DND-41 (cell line): ENCODE results near the gene KLRF1.

Experiments
- ATAC-seq: fragments of 200-7000 bp; cut with Tn5 transposase; 3 replicates; pipeline ENCODE4 v1.9.1; 2021; ENCODE audit warnings: low read depth; ENCODE audit not compliant: insufficient read depth
- DNase-seq: peaks from one replicate; pipeline ENCODE4 v3.0.0-alpha.2; 2020
- H2AFZ ChIP-seq: 2 replicates; pipeline ENCODE4 v1.6.0; 2012; ENCODE audit warnings: low read depth, low read length
- H3K27ac ChIP-seq: 2 replicates; pipeline ENCODE4 v1.5.1; 2012; ENCODE audit warnings: low read length, inconsistent platforms
- H3K27me3 ChIP-seq: fragments of 200-600 bp; sonication (generic); 2 replicates; pipeline ENCODE4 v1.6.0; 2012; ENCODE audit warnings: low read length, mild to moderate bottlenecking, inconsistent platforms; ENCODE audit not compliant: insufficient read depth, poor library complexity
- H3K36me3 ChIP-seq: 2 replicates; pipeline ENCODE4 v1.5.1; 2012; ENCODE audit warnings: low read length, inconsistent platforms; ENCODE audit not compliant: insufficient read depth
- H3K4me1 ChIP-seq: 2 replicates; pipeline ENCODE4 v1.5.1; 2012; ENCODE audit warnings: mild to moderate bottlenecking, low read length; ENCODE audit not compliant: insufficient read depth
- H3K4me2 ChIP-seq: 2 replicates; pipeline ENCODE4 v1.6.0; 2012; ENCODE audit warnings: mild to moderate bottlenecking, moderate library complexity, low read length, inconsistent platforms; ENCODE audit not compliant: insufficient read depth
- H3K4me3 ChIP-seq, 2 experiments: fragments of 200-600 bp in 1 of 2; shearing (Covaris generic) in 1 of 2; 2 replicates each; pipeline ENCODE4 v1.5.1; 2012 to 2016; ENCODE audit warnings: inconsistent platforms in 2 of 2, low read length in 2 of 2, mild to moderate bottlenecking in 2 of 2, low read depth in 1 of 2, moderate library complexity in 1 of 2
- H3K79me2 ChIP-seq: 2 replicates; pipeline ENCODE4 v1.6.0; 2012; ENCODE audit warnings: low read length, inconsistent platforms; ENCODE audit not compliant: insufficient read depth
- H3K9ac ChIP-seq: 2 replicates; pipeline ENCODE4 v1.6.0; 2012; ENCODE audit warnings: low read depth, mild to moderate bottlenecking, inconsistent platforms, low read length, moderate library complexity
- H3K9me3 ChIP-seq: 2 replicates; pipeline ENCODE4 v1.5.1; 2012; ENCODE audit warnings: low read length, moderate library complexity, mild to moderate bottlenecking, inconsistent platforms; ENCODE audit not compliant: insufficient read depth, severe bottlenecking
- H4K20me1 ChIP-seq: 2 replicates; pipeline ENCODE4 v1.6.0; 2012; ENCODE audit warnings: low read length; ENCODE audit not compliant: insufficient read depth
- EZH2 ChIP-seq: IDR thresholded peaks from 3 replicates; pipeline ENCODE4 v1.6.1; 2012; ENCODE audit warnings: borderline replicate concordance, low read depth, mild to moderate bottlenecking, moderate library complexity, low read length, inconsistent platforms; ENCODE audit not compliant: severe bottlenecking
- TF ChIP-seq, protein P1 (sequence below): IDR thresholded peaks from 2 replicates; pipeline ENCODE4 v1.5.1; 2012; ENCODE audit warnings: borderline replicate concordance, low read length, moderate library complexity, mild to moderate bottlenecking; ENCODE audit not compliant: poor library complexity, severe bottlenecking; ENCODE audit errors: extremely low read depth

Gene KLRF1

GRCh38 chr12:9851050-9851449 is 23.8 kb downstream of the KLRF1 start:
- Histone ChIP-seq H3K27ac (no peak overlapping the region), H3K4me3 (no peak overlapping the region), H3K4me1 (no peaks in the 10 kb centered on the region), H3K79me2 (no peaks in the 10 kb centered on the region), H3K9ac (no peak overlapping the region), H3K9me3 (no peaks in the 10 kb centered on the region), H3K36me3 (peaks cover 18% of the 10 kb centered on the region; the same call in 1 of the 2 replicates), H2AFZ (no peak overlapping the region), H3K4me2 (no peak overlapping the region), H4K20me1 (no peaks in the 10 kb centered on the region), H3K27me3 (no peaks in the 10 kb centered on the region)
- ATAC-seq (no peak), DNase-seq (no peak)
- no peak for TF ChIP-seq EZH2
- TF ChIP-seq, protein P1, sequence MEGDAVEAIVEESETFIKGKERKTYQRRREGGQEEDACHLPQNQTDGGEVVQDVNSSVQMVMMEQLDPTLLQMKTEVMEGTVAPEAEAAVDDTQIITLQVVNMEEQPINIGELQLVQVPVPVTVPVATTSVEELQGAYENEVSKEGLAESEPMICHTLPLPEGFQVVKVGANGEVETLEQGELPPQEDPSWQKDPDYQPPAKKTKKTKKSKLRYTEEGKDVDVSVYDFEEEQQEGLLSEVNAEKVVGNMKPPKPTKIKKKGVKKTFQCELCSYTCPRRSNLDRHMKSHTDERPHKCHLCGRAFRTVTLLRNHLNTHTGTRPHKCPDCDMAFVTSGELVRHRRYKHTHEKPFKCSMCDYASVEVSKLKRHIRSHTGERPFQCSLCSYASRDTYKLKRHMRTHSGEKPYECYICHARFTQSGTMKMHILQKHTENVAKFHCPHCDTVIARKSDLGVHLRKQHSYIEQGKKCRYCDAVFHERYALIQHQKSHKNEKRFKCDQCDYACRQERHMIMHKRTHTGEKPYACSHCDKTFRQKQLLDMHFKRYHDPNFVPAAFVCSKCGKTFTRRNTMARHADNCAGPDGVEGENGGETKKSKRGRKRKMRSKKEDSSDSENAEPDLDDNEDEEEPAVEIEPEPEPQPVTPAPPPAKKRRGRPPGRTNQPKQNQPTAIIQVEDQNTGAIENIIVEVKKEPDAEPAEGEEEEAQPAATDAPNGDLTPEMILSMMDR: no peak

GRCh38 chr12:9851927-9852326 is 24.6 kb downstream of the KLRF1 start:
- Histone ChIP-seq H3K4me3 (no peak overlapping the region), H3K9ac (no peak overlapping the region), H3K4me1 (no peaks in the 10 kb centered on the region), H3K27me3 (no peaks in the 10 kb centered on the region), H3K79me2 (no peaks in the 10 kb centered on the region), H3K36me3 (peaks cover 24% of the 10 kb centered on the region; the same call in 1 of the 2 replicates), H4K20me1 (no peaks in the 10 kb centered on the region), H3K9me3 (no peaks in the 10 kb centered on the region), H3K4me2 (no peak overlapping the region), H3K27ac (no peak overlapping the region), H2AFZ (no peak overlapping the region)
- TF ChIP-seq EZH2: no peak
- TF ChIP-seq, protein P1: no peak
- ATAC-seq (no peak), DNase-seq (no peak)

DNA sequence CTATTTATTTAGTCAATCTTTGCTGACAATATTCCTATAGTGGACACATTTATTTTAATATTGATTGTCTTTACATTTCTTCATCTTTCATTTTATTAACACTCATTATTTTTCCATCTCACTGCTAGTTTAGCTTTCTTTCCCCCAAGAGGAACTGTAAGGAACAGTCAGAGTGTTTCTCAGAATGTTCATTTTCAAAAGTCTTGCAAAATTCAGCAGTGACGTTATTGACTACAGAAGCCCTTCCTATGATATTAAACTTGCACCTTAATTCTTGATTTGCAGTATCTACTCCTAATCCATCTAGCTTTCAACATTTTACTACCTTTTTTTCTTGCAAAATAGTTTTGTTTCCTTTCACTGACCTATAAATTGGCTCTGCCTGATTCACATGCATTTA is 28.9 kb downstream of the KLRF1 start:
- DNase-seq (no peak), ATAC-seq (no peak)
- no peaks in the 10 kb centered on the region for H3K4me1 ChIP-seq
- no peaks in the 10 kb centered on the region for H3K27me3 ChIP-seq
- no peak overlapping the region for H3K4me3 ChIP-seq
- H3K9me3 ChIP-seq: no peaks in the 10 kb centered on the region
- no peak overlapping the region for H3K4me2 ChIP-seq
- H4K20me1 ChIP-seq: no peaks in the 10 kb centered on the region
- TF ChIP-seq, protein P1: no peak
- no peak for TF ChIP-seq EZH2
- no peak overlapping the region for H2AFZ ChIP-seq
- H3K9ac ChIP-seq: no peak overlapping the region
- H3K36me3 ChIP-seq: peaks cover 34% of the 10 kb centered on the region; the same call in 1 of the 2 replicates
- peaks cover 19% of the 10 kb centered on the region for H3K79me2 ChIP-seq
- H3K27ac ChIP-seq: no peak overlapping the region

GRCh38 chr12:9856894-9857293 is 29.6 kb downstream of the KLRF1 start:
- Histone ChIP-seq H3K36me3 (peaks cover 34% of the 10 kb centered on the region; the same call in 1 of the 2 replicates), H3K27me3 (no peaks in the 10 kb centered on the region), H2AFZ (no peak overlapping the region), H4K20me1 (no peaks in the 10 kb centered on the region), H3K4me2 (no peak overlapping the region), H3K79me2 (peaks cover 26% of the 10 kb centered on the region), H3K4me1 (no peaks in the 10 kb centered on the region), H3K4me3 (no peak overlapping the region), H3K9me3 (no peaks in the 10 kb centered on the region), H3K27ac (no peak overlapping the region), H3K9ac (no peak overlapping the region)
- TF ChIP-seq, protein P1: no peak
- TF ChIP-seq EZH2: no peak
- DNase-seq (no peak), ATAC-seq (no peak)
